Measurements from ENCODE around the gene UQCRFS1. TPM values are rescaled to one million over a fixed set of nuclear protein-coding genes. Genes with fewer than 3 reads are reported as not detected.
"Not testable (repeated sequence)": the region's sequence is repeated elsewhere in the genome, so short reads cannot be mapped to it uniquely, and the experiment has no call there.

The UQCRFS1 gene
- 10 to 100 TPM; 42.1 to 46.2 TPM for total RNA-seq

DNA sequence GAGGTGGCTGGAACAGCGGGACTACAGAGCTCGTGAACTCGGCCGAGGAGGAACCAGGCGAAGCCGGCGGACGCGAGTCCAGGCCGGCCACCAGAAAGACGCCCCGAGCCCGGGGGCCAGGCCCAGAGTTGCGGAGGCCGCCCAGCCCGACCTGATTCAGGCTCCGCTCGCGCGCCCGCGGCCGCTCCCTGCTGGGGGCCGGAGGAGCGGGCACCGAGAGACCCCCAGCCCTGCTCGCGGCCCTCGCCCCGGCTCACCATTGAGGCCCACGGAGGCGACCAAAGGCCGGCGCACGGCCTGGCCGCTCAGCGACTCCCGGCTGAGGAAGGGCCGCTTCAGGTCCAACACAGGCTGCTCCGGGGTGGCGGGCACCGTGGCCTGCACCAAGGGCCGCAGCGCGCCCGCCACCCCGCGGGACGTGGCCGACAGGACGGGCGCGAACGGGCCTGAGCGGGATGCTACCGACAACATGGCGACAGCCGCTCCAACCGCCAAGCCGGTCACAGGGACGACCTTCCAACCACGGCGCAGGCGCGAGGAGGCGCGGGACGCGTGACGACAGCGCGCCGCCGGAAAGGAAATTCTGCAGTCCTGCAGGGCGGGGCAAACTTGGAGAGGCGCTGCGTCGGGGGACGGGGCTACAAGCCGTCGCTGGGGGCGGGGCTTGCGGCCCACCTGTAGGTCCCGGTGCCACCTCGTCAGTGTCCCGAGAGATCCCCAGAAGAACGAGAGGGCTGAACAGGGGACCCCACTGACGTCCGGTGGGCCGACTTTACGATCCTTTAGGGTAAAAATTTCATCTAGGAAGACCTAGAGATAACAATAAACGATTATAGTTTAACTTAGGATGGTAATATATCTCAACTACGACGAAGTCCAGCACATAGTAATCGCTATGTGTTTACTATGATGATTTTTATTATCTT lies at the start of gene UQCRFS1:
Gene UQCRFS1, minus strand, starts transcription at position 504 of the 926 bp plus-strand sequence. Its CDS starts 33 bp downstream, at position 471.
- H3K9me3 Mint-ChIP-seq, result peaks cover 4 to 5% of the 10 kb centered on the region in 2 donors
- peaks cover 20 to 30% of the 10 kb centered on the region in 2 donors for H3K36me3 Mint-ChIP-seq
- DNase-seq (ENCODE audit: low spot score in 2 of 2) (peak; percentile 96 to 97), ATAC-seq (peak; percentile 99)
- H3K27ac Mint-ChIP-seq, result peak within 1 kb of the TSS; percentile 98 to 99

DNA sequence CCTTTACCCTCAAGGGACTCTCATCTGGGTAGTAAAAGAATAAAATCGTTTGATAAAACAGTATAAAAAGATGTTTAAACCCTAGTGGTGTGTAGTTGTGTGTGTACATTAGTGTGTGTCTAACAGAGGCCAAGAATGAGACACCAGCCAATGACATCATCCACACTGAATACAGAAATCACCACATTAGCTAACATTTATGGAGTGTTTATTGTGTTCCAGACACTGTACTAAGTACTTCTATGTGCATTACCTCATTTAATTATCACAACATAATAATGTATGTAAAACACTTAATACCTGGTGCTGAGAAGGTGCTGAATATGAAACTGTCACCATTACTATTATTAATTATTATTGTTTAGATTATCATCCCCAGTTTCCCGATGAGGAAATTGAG lies 49.1 kb upstream of the UQCRFS1 start:
- no peak overlapping the region for H3K27ac Mint-ChIP-seq

GRCh38 chr19:29260477-29261317 lies 47.7 kb upstream of the UQCRFS1 start:
- Mint-ChIP-seq H3K27ac (no peak overlapping the region), H3K36me3 (no peaks in the 10 kb centered on the region), H3K9me3 (no peaks in the 10 kb centered on the region)
- peak in 1 of 2 donors; percentile 64 for ATAC-seq
- peak in 1 of 2 donors; percentile 37 for DNase-seq (ENCODE audit: low spot score in 2 of 2)

More for the DNA sequence above, 49.1 kb upstream of the UQCRFS1 start:
- H3K36me3 Mint-ChIP-seq, result no peaks in the 10 kb centered on the region
- H3K9me3 Mint-ChIP-seq, result no peaks in the 10 kb centered on the region
- DNase-seq (ENCODE audit: low spot score in 2 of 2), result no peak
- ATAC-seq, result no peak

DNA sequence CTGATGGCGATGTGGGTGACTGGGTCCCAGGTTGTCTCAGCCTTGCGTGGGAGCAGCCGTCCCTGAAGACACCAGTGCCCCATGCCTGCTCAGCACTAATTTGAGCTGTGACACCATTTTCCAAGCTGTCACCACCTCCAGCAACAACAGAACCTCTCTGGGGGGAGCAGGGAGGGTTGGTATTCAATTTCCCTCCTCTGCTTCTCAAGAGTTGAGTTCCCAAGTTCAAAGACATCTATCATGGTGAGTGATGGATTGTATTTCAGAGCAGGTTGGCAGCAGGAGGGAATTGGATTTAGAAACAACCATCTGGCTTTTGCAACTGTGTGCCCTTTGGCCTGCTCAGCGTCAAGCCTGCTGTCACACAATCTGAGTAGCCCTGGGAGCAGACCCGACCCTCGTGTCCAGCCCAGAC lies 46.9 kb upstream of the UQCRFS1 start:
- DNase-seq (ENCODE audit: low spot score in 2 of 2) (no peak), ATAC-seq (no peak)
- H3K36me3 Mint-ChIP-seq, result no peaks in the 10 kb centered on the region
- no peaks in the 10 kb centered on the region for H3K9me3 Mint-ChIP-seq
- H3K27ac Mint-ChIP-seq, result no peak overlapping the region

GRCh38 chr19:29259153-29259552 lies 46.2 kb upstream of the UQCRFS1 start:
- Mint-ChIP-seq H3K9me3 (no peaks in the 10 kb centered on the region), H3K27ac (no peak overlapping the region), H3K36me3 (no peaks in the 10 kb centered on the region)
- ATAC-seq (no peak), DNase-seq (ENCODE audit: low spot score in 2 of 2) (no peak)

DNA sequence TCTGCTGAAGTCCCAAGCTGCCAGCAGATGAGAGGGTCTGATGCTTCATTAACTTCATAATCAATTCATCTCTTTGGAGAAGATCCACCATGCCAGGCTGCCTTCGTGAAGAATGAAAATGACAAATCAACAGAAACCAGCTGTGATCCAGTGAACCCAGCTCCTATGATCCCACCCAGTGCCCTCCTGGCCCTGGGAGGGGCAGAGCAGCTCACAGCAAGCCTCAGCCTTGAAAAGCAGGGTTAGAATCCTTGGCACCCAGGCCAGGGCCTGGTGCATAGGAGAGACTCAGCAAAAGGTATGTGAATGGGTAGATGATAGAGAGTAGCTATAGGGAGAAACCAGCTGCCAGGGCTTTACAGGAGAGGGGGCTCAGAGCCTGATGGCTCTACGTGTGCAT lies 43.6 kb upstream of the UQCRFS1 start:
- DNase-seq (ENCODE audit: low spot score in 2 of 2) (no peak), ATAC-seq (no peak)
- H3K36me3 Mint-ChIP-seq, result no peaks in the 10 kb centered on the region
- no peaks in the 10 kb centered on the region for H3K9me3 Mint-ChIP-seq
- no peak overlapping the region for H3K27ac Mint-ChIP-seq

- Mint-ChIP-seq H3K9me3 (no peaks in the 10 kb centered on the region), H3K36me3 (no peaks in the 10 kb centered on the region), H3K27ac (no peak overlapping the region)
- DNase-seq (ENCODE audit: low spot score in 2 of 2) (no peak), ATAC-seq (no peak)
These were observed 43.0 kb upstream of the UQCRFS1 start for GRCh38 chr19:29255912-29256311.

- no peak for DNase-seq (ENCODE audit: low spot score in 2 of 2)
- ATAC-seq, result no peak
- H3K27ac Mint-ChIP-seq, result no peak overlapping the region
These were observed 42.1 kb upstream of the UQCRFS1 start for GRCh38 chr19:29255006-29255405.

GRCh38 chr19:29249798-29250197 lies 36.8 kb upstream of the UQCRFS1 start:
- not testable (repeated sequence) for H3K9me3 Mint-ChIP-seq; H3K36me3 Mint-ChIP-seq; H3K27ac Mint-ChIP-seq; DNase-seq (ENCODE audit: low spot score in 2 of 2); ATAC-seq

More at GRCh38 chr19:29255006-29255405, 42.1 kb upstream of the UQCRFS1 start:
- H3K9me3 Mint-ChIP-seq, result no peaks in the 10 kb centered on the region
- no peaks in the 10 kb centered on the region for H3K36me3 Mint-ChIP-seq

DNA sequence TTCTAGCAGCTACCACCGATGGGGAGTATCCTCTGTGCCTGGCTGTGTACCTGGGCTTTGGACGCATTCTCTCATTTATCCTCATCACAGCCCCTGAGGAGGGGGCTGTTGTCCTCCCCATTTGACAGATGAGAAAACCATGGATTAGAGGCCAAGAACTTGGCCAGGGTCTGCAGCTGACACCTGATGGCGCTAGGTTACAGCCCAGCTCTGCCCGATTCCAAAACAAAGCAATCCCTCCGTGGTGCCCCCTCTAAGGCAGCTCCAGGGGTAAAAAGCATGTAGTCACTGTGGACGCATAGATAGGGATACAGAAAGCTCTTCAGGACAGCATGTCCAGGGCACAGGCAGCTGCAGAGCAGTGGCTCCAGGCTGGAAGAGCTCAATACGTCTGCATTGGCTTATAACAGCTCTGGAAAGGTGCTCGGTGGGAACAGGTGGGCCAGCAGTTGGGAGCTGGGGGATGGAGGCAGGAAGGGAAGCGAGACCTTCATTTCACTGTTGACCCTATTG lies 35.4 kb upstream of the UQCRFS1 start:
- Mint-ChIP-seq H3K27ac (no peak overlapping the region), H3K36me3 (no peaks in the 10 kb centered on the region), H3K9me3 (no peaks in the 10 kb centered on the region)
- no peak for ATAC-seq
- no peak for DNase-seq (ENCODE audit: low spot score in 2 of 2)

DNA sequence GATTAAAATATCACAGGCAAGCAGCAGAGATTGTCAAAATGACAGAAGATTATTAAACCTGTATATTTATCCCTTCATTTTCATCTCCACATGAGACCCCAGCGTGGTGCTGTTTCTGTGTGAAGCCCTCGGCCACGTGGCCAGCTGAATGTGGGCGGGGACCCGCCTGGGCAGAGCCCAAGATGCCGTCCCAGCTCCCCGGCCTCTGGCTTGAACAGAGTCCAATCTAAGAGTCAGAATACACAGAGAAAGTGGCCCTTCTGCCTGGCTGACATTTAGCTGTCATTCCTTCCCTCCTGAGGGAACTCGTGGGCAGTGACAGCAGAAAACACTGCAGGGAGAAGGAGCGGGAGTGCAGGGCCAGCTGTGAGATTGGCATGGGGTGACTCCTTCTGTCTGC lies 34.9 kb upstream of the UQCRFS1 start:
- no peaks in the 10 kb centered on the region for H3K36me3 Mint-ChIP-seq
- no peak overlapping the region for H3K27ac Mint-ChIP-seq
- no peaks in the 10 kb centered on the region for H3K9me3 Mint-ChIP-seq
- DNase-seq (ENCODE audit: low spot score in 2 of 2) (no peak), ATAC-seq (no peak)

DNA sequence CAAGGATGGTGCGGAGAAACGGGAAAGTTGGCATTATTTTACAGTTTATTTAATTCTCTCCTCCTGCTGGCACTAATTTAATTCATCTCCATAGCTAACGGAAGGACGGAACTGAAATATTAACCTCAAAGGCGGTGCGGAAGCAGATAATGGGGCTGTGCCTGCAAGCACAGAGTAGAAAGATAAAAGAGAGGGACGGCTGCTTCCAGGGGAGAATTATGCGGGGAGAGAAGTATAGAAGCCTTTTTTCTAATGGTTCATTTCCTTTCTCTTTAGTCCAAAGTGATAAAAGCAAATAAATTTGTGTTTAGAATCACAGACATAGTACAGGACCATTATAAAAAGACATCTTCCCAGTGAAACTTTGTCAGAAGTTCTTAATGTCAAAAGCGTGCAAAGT lies 34.5 kb upstream of the UQCRFS1 start:
- Mint-ChIP-seq H3K9me3 (no peaks in the 10 kb centered on the region), H3K36me3 (no peaks in the 10 kb centered on the region), H3K27ac (no peak overlapping the region)
- DNase-seq (ENCODE audit: low spot score in 2 of 2), result no peak
- no peak for ATAC-seq

DNA sequence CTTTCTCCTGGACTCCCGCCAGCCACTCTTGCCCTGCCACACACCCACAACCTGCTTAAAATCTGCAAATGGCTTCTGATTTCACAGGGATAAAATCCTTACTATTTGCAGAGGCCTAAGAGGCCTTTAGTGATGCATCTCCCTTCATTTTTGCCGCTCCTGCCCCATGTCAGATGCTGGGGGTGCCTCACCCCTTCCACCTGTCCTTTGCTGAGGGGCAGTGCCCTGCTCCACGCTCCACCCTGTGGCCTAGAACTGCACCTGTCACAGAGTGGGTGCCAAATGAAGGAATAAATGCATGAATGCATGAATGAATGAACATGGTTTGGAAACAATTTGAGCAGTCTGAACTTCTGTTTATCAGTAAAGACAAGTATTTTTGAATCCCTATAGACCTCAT lies 34.1 kb upstream of the UQCRFS1 start:
- DNase-seq (ENCODE audit: low spot score in 2 of 2), result no peak
- Mint-ChIP-seq H3K36me3 (no peaks in the 10 kb centered on the region), H3K9me3 (no peaks in the 10 kb centered on the region), H3K27ac (peak overlapping the region in 1 of 2 donors; percentile 19)
- ATAC-seq, result no peak

- H3K27ac Mint-ChIP-seq, result no peak overlapping the region
- H3K9me3 Mint-ChIP-seq, result no peaks in the 10 kb centered on the region
- ATAC-seq (no peak), DNase-seq (ENCODE audit: low spot score in 2 of 2) (no peak)
- no peaks in the 10 kb centered on the region for H3K36me3 Mint-ChIP-seq
These were observed 32.3 kb upstream of the UQCRFS1 start for GRCh38 chr19:29245215-29245614.

DNA sequence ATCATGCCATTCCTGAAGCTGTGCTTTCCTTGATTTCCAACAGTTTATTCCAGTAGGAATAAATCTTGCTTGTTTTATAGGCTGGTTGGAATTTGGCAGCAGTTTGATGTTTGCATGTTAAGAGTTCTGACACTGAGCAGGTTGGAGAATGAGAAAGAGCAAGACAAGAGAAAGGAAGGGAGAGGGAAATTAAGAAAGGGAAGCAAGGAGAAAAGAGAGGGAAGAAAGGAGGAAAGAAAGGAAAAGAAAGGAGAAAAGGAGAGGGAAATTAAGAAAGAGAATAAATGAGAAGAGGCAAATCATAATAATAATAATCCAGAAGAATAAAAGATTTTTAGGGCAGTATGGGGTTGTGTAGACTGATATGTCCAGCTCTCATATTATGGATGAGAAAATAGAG lies 28.4 kb upstream of the UQCRFS1 start:
- H3K27ac Mint-ChIP-seq, result no peak overlapping the region
- no peak for DNase-seq (ENCODE audit: low spot score in 2 of 2)
- ATAC-seq, result no peak
- no peaks in the 10 kb centered on the region for H3K36me3 Mint-ChIP-seq
- H3K9me3 Mint-ChIP-seq, result no peaks in the 10 kb centered on the region

- Mint-ChIP-seq H3K36me3 (peaks cover 3 to 6% of the 10 kb centered on the region in 2 donors), H3K9me3 (peaks cover 7 to 9% of the 10 kb centered on the region in 2 donors), H3K27ac (no peak overlapping the region)
- ATAC-seq, result no peak
- no peak for DNase-seq (ENCODE audit: low spot score in 2 of 2)
These were observed 26.3 kb upstream of the UQCRFS1 start for GRCh38 chr19:29239213-29239776.

DNA sequence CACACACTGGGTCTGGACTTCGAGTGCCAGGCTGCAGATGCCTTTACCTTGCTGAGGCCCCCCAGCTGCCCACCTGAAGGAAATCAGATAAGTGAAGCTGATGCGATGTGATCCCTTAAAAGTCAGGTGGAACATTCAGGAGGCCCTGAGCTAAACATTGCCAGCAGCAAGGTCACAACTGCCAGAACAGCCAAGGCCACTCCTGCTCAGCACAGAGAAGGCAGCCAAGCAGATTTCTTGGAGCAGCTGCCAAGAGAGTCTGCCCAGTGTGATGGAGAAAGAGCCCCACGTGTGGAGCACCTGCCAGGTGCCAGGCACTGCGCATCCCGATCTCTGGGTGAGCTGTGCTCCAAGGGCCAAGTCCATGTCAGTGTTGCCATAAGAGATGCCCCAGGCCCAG lies 20.6 kb upstream of the UQCRFS1 start:
- ATAC-seq (no peak), DNase-seq (ENCODE audit: low spot score in 2 of 2) (no peak)
- peaks cover 9 to 11% of the 10 kb centered on the region in 2 donors for H3K9me3 Mint-ChIP-seq
- no peak overlapping the region for H3K27ac Mint-ChIP-seq
- H3K36me3 Mint-ChIP-seq, result peaks cover 6% of the 10 kb centered on the region in 2 donors
